Left lung (tissue), 10 donors: ENCODE measurements around the gene MCTP2. TPM values are rescaled to one million over a fixed set of nuclear protein-coding genes. Genes with fewer than 3 reads are reported as not detected.
"Not testable (repeated sequence)": the region's sequence is repeated elsewhere in the genome, so short reads cannot be mapped to it uniquely, and the experiment has no call there.

Experiments used
- ATAC-seq: fragments of 200-7000 bp; cut with Tn5 transposase; one replicate; pipeline ENCODE4 v1.9.1; 2020; ENCODE audit warnings: moderate library complexity
- DNase-seq, 4 donors: peaks; one replicate each; pipeline ENCODE4 v3.0.0-alpha.2; 2013 to 2020
- H3K27ac ChIP-seq, 2 donors: fragments of 200-600 bp; sonication (generic) in 1 of 2; one replicate each; pipeline versions ENCODE4 v1.5.0 to v1.8.0; 2020 to 2021
- H3K27me3 ChIP-seq, 2 donors: fragments of 200-600 bp; sonication (generic) in 1 of 2; one replicate each; pipeline versions ENCODE4 v1.5.0 to v1.8.0; 2020 to 2021
- H3K36me3 ChIP-seq, 2 donors: fragments of 200-600 bp; sonication (generic) in 1 of 2; one replicate each; pipeline versions ENCODE4 v1.5.0 to v1.8.0; 2020 to 2021
- H3K4me1 ChIP-seq, 2 donors: fragments of 200-600 bp; one replicate each; pipeline ENCODE4 v1.8.0; 2021
- H3K4me3 ChIP-seq, 2 donors: fragments of 200-600 bp; sonication (generic) in 1 of 2; one replicate each; pipeline versions ENCODE4 v1.5.0 to v1.8.0; 2020 to 2021; ENCODE audit warnings: mild to moderate bottlenecking in 1 of 2
- H3K9me3 ChIP-seq, 2 donors: fragments of 200-600 bp; sonication (generic) in 1 of 2; one replicate each; pipeline versions ENCODE4 v1.5.0 to v1.8.0; 2020 to 2021
- CTCF ChIP-seq, 2 donors: fragments of 200-600 bp; sonication (generic) in 1 of 2; IDR thresholded peaks; one replicate each; pipeline versions ENCODE4 v1.5.0 to v1.8.0; 2021; ENCODE audit warnings: antibody characterized with exemption in 2 of 2
- intact Hi-C, 2 donors: fragments of 100-400 bp; cut with DNase I; formaldehyde crosslinking; loops; one replicate each; pipeline versions ENCODE4 v1.11.2 to v1.14.2; 2022
- polyA plus RNA-seq, 6 donors: library from polyadenylated mRNA; unstranded; fragments of 120-200 nt; gene quantifications; one replicate each; pipeline ENCODE4 v1.2.1, GENCODE V29; 2013; ENCODE audit not compliant: insufficient read length in 6 of 6
- total RNA-seq, 2 donors: library from RNA; stranded (reverse); fragmentation: NEBNext Ultra II Directional; extraction: Animal tissue kit (Norgen Biotek cat#: 25700); gene quantifications; one replicate each; pipeline ENCODE4 v1.2.1, GENCODE V29; 2021
- donor health status: DM: no; HTN: yes; CAD: no.
- donor health status: DM: no; HTN: no; CAD: no.

Gene MCTP2
- total and polyA plus RNA-seq, 8 donors = 25.9 to 38.8 (median 35.0) TPM

GRCh38 chr15:94253742-94254141 is 22.4 kb downstream of the MCTP2 start:
- DNase-seq (no peak), ATAC-seq (no peak)
- intact Hi-C loops = loop anchor here in 1 of 2 donors (10.0 kb wide), 1 partner anchor 51 kb away; no protein-coding TSS in a partner anchor
- Histone ChIP-seq H3K9me3 (no peaks in the 10 kb centered on the region), H3K4me3 (no peak overlapping the region), H3K27ac (no peak overlapping the region), H3K36me3 (no peaks in the 10 kb centered on the region), H3K27me3 (no peaks in the 10 kb centered on the region), H3K4me1 (peaks cover 0 to 50% of the 10 kb centered on the region in 2 donors)
- no peak for TF ChIP-seq CTCF (IDR thresholded peaks at IDR 0.05)

GRCh38 chr15:94255540-94255939 is 24.2 kb downstream of the MCTP2 start:
- TF ChIP-seq CTCF (IDR thresholded peaks at IDR 0.05) = no peak
- H3K27me3 ChIP-seq = no peaks in the 10 kb centered on the region
- intact Hi-C loops = loop anchor here in 1 of 2 donors (10.0 kb wide), 1 partner anchor 49 kb away; no protein-coding TSS in a partner anchor

GRCh38 chr15:94256511-94256910 is 25.1 kb downstream of the MCTP2 start:
- Histone ChIP-seq H3K9me3 (no peaks in the 10 kb centered on the region), H3K4me3 (no peak overlapping the region), H3K27me3 (no peaks in the 10 kb centered on the region), H3K4me1 (peaks cover 0 to 54% of the 10 kb centered on the region in 2 donors), H3K27ac (no peak overlapping the region), H3K36me3 (no peaks in the 10 kb centered on the region)
- TF ChIP-seq CTCF (IDR thresholded peaks at IDR 0.05) = no peak
- DNase-seq (no peak), ATAC-seq (no peak)
- intact Hi-C loops = loop anchor here in 1 of 2 donors (10.0 kb wide), 1 partner anchor 48 kb away; no protein-coding TSS in a partner anchor

More at GRCh38 chr15:94255540-94255939, 24.2 kb downstream of the MCTP2 start:
- ATAC-seq (peak; percentile 79), DNase-seq (no peak)
- H3K9me3 ChIP-seq = no peaks in the 10 kb centered on the region
- no peak overlapping the region for H3K4me3 ChIP-seq
- H3K27ac ChIP-seq = peak overlapping the region in 1 of 2 donors; percentile 39
- no peaks in the 10 kb centered on the region for H3K36me3 ChIP-seq
- H3K4me1 ChIP-seq = peaks cover 0 to 54% of the 10 kb centered on the region in 2 donors

- intact Hi-C loops = loop anchor here in 1 of 2 donors (10.0 kb wide), 1 partner anchor 47 kb away; no protein-coding TSS in a partner anchor
- ATAC-seq, DNase-seq, H3K9me3 ChIP-seq, H3K36me3 ChIP-seq, H3K27ac ChIP-seq, H3K27me3 ChIP-seq, H3K4me3 ChIP-seq: not testable (repeated sequence)
- H3K4me1 ChIP-seq = peaks cover 0 to 54% of the 10 kb centered on the region in 2 donors
These were observed 26.4 kb downstream of the MCTP2 start for GRCh38 chr15:94257776-94258175.

GRCh38 chr15:94258246-94258645 is 26.9 kb downstream of the MCTP2 start:
- Histone ChIP-seq H3K27ac (no peak overlapping the region), H3K4me1 (peaks cover 0 to 52% of the 10 kb centered on the region in 2 donors), H3K27me3 (no peaks in the 10 kb centered on the region), H3K9me3 (no peaks in the 10 kb centered on the region), H3K36me3 (no peaks in the 10 kb centered on the region), H3K4me3 (no peak overlapping the region)
- ATAC-seq (no peak), DNase-seq (no peak)
- intact Hi-C loops = loop anchor here in 1 of 2 donors (10.0 kb wide), 1 partner anchor 47 kb away; no protein-coding TSS in a partner anchor
- TF ChIP-seq CTCF (IDR thresholded peaks at IDR 0.05) = no peak
